GM21390 (cell line): ENCODE data around the gene TBX2.
"Not testable (repeated sequence)": the region's sequence is repeated elsewhere in the genome, so short reads cannot be mapped to it uniquely, and the experiment has no call there.

ENCODE experiments used
- ATAC-seq: cut with Tn5 transposase; IDR thresholded peaks from one replicate; pipeline ENCODE4 v1.9.1; 2021; ENCODE audit not compliant: unreplicated experiment

TBX2 gene

DNA sequence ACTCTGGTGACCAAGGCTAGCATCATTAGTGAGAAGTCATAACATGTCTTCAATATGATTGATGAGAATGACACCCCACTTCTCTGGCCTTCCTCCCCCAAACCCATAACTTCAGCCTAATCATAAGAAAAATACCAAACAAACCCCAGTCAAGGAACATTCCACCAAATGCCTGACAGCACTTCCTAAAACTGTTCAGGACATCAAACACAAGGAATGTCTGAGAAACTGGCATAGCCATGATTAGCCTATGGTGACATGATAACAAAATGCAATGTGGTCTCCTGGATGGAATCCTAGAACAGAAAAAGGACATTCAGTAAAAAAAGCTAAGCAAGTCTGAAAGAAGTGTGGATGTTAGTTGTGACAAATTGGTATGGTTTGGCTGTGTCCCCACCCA lies 27.9 kb downstream of the TBX2 start:
- no peak for ATAC-seq

DNA sequence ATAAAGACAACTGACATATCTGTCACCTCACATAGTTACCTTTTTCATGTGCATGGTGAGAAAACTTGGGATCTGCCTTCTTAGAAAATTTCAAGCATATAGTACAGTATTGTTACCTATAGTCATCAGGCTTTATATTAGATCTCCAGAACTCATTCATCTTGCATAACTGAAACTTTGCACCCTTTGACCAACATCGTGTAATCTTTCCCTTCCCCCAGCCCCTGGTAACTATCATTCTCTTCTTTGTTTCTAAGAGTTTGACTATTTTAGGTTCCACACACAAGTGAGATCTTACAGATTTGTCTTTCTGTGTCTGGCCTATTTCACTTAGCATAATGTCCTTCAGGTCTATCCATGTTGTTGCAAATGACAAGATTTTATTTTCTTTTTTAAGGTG lies 29.6 kb downstream of the TBX2 start:
- ATAC-seq, result no peak

DNA sequence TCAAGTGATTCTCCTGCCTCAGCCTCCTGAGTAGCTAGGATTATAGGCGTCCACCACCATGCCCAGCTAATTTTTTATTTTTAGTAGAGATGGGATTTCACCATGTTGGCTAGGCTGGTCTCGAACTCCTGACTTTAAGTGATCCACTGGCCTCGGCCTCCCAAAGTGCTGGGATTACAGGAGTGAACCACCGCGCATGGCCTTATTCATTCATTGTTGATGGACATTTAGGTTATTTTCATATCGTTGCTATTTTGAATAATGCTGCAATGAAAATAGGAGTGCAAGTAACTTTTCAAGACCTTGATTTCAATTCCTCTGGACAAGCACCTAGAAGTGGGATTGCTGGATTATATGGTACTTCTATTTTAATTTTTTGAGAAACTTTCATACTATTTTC lies 30.2 kb downstream of the TBX2 start:
- not testable (repeated sequence) for ATAC-seq

DNA sequence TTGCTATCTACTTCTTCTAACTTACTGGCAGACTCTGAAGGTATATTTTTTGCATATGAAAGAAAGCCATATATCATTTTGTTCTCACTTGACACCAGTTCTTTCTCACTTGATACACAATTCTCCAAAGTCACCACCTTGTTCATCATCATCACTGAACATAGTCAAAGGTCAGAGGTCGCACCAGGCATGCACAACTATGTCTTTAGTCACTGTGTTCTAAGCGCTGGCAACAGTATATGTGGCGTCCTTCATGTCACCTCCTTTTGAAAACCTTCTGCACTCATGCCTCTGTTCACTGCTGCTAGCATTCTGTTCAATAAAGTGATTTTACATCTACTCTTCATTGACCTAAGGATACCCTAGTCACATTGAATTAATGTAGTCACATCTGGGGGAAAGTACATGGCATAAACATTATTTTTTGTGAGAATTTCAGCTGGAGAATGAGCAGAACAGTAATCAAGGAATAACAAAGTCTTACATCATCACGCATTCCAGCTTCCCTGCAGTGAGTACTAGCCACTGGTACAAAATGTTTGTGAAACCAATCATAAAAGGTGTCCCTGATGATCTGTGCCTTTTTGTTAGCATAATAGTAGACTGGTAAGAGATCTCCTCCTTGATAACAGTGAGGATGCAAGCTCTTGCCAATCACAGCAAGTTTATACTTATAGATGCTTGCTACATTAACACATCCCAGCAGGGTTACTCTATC lies 32.1 kb downstream of the TBX2 start:
- ATAC-seq, result no peak

DNA sequence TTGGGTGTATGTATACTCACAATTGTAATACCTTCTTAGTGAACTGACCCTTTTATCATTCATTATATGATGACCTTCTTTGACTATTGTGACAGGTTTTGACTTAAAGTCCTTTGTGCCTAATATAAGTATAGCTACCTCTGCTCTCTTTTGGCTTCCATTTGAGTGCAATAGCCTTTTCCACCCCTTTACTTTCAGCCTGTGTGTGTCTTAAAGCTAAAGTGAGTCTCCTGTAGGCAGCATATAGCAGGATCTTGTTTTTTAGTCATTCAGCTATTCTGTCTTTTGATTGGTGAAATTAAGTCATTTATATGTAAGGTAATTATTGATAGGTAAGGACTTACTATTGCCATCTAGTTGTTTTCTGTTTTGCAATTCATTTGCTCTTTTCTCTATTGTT lies 36.6 kb downstream of the TBX2 start:
- ATAC-seq, result no peak

- ATAC-seq, result no peak
Measured at GRCh38 chr17:61436995-61437704, 37.5 kb downstream of the TBX2 start.

DNA sequence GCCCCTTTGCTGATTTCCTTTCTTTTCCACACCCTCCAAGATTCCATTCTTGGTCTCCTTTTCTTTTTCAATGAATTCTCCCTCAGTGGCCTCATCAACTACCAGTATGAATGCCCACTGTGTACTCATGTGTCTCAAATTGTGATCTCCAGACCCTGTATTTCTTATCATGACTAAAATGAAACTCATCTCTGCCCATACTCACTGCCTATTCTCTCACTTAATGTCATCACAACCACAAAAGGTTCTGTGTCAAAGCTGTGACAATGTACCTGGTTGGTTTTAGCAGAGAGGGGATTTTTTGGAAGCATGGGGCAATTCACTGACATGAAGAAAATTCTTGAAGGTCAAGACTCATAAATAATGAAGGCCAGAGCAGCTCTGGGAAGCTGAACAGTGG lies 41.1 kb downstream of the TBX2 start:
- ATAC-seq, result no peak

DNA sequence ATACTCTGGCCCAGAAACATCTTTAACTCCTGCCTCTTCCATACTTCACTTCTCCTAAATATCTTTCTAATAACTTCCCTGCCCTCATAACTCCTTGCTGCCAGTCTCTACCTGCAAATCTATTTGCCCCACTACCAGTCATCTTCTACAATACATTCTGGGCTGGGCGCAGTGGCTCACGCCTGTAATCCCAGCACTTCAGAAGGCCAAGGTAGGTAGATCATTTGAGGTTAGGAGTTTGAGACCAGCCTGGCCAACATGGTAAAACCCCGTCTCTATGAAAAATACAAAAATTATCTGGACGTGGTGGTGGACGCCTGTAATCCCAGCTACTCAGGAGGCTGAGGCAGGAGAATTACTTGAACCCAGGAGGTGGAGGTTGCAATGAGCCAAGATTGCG lies 41.9 kb downstream of the TBX2 start:
- not testable (repeated sequence) for ATAC-seq

DNA sequence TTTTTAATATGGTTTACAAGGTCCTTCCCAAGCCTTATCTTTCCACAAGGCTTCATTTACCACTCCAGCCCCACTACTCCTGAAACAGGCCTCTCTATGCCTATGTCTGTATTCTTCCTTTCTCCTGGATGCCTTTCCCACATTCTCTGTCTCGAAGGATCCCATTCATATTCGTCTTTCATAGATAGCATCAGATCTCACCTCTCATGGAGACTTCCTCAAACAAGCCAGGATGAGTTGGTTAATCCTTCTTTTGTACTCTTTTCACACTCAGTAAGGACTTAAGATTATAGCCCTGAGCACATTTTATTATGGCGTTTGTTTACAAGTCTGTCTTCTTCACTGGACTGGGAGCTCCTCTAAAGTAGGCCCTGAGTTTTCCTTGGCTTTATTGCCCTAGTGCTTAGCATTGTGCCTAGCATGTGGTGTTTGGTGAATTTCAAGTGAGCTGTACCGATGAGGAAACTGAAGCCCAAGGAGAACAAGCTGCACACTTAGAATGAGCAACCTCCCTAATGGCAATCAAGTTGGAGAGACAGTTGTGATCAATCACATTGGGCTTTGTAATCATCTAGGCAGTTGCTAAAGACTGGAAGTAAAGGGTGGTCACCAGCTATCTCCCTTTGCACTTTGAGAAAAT lies 42.6 kb downstream of the TBX2 start:
- ATAC-seq, result no peak

DNA sequence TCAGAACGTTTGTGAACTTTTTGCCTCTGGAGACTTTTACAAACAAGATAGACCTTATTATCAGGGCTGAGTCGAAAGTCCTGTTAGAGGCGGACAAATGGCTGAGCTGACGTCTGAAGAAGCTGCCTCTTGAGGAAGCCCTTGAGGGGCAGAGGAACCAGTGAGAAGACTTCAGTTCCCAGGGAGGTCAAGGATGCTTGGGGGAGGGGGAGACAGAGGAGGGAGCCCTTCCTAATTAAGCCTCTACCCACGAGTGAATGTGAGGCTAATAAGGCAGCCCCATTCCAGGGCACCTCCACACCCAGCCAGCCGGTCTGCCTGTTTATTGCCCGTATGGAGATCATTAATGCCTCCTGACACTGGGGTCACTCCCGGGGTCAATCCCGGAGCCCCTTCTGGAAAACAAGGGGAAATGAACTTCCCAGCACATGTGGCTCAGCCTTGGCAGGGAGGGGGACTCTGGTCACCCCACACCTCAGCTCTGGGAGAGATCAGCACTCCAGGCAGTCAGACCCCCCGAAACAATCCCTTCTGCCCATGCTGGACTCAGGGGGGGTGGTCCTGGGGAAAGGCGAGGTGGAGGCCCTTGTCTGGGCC lies 43.3 kb downstream of the TBX2 start:
- ATAC-seq, result no peak

DNA sequence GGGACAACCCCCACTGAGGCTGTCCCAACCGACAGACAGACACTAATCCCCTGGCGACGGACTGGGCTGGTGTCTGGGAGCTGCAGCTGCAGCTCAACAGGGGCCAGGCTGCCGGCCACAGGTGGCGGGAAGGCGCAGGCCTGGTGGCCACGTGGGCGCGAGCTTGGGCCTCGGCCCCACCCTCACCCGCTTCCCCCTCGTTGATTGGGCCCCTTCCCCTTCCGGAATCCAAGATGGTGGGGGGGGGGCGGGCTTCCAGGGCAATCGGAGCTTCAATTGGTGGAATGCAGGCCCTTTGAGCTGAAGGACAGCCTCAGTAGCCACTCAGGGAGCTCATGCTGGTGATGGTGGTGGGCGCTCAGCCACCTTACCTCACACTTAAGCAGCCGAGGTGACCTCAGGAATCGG lies 43.8 kb downstream of the TBX2 start:
- no peak for ATAC-seq

- no peak for ATAC-seq
Measured at GRCh38 chr17:61444075-61444474, 44.4 kb downstream of the TBX2 start.

GRCh38 chr17:61444831-61445230 lies 45.2 kb downstream of the TBX2 start:
- no peak for ATAC-seq

- ATAC-seq, result no peak
Measured at GRCh38 chr17:61447358-61447757, 47.7 kb downstream of the TBX2 start.

DNA sequence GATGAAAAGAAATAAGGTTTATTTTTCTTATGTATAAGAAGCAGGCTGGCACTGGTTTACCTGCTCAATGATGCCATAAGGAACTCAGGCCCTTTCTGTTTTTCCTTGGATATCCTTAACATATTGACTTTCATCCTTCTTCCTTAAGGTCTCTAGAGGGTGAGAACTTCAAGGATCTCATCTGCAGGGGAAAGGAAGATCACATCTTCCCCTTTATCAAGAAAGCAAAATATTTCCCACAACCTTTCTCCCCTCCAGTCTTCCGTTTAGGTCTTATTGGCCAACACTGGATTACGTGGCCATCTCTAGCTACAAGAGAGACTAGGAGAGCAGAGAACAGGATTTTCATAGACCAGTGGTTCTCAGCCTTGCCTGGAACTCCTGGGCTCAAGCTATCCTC lies 48.4 kb downstream of the TBX2 start:
- ATAC-seq, result no peak

DNA sequence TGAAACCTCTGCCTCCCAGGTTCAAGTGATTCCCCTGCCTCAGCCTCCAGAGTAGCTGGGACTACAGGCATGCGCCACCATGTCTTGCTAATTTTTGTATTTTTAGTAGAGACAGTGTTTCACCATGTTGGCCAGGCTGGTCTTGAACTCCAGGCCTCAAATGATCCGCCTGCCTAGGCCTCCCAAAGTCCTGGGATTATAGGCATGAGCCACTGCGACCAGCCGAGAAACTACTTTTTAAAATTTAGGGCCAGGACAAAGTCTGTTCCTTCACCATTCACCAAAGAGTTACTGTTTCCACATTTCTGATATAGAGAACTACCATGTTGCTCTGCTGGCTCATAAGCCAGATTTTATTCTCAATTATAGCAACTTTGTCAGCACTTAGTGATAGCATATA lies 49.5 kb downstream of the TBX2 start:
- ATAC-seq, result not testable (repeated sequence)

GRCh38 chr17:61449707-61450640 lies 50.3 kb downstream of the TBX2 start:
- no peak for ATAC-seq

DNA sequence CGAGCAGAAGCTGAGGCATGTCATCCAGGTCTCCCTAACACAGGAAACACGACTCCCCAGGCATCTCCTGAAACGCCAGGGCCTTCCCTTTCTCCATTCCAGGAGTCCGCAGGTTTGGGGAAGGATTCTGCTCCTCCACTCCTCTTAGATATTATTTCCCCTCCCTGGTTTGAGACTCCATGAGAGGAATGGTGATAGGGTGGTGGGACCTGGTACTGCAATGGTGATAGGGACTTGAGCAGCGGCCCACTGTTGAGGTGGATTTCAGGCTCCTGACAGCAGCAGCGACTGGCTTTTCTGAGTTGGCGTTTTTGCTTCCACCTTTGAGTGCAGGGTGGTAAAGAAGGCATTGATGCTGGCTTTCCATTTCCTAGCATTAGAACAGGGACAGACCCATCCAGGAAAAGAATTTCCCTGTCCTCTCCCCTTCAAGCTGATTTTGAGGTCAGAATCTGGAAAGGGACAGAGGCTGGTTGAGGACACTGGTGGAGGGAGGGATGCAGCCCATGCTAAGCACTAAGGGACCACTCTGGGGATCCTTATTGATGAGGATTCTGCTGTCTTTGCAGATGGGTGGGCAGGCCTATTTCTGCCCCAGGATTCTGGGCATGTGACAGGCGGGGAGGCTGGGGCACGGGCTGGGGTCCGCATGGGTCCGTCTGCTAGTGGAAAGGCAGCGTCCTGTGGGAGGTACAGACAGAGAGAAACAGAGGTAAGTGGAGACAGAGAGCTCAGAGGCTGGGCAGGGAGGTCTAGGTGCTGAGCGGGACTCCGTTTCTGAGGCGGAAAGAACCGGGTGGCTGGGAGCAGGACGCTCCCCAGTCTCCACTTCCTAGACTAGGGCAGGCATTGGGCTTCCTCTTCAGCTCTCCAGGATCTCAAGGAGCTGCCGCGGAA lies 51.2 kb downstream of the TBX2 start:
- no peak for ATAC-seq

DNA sequence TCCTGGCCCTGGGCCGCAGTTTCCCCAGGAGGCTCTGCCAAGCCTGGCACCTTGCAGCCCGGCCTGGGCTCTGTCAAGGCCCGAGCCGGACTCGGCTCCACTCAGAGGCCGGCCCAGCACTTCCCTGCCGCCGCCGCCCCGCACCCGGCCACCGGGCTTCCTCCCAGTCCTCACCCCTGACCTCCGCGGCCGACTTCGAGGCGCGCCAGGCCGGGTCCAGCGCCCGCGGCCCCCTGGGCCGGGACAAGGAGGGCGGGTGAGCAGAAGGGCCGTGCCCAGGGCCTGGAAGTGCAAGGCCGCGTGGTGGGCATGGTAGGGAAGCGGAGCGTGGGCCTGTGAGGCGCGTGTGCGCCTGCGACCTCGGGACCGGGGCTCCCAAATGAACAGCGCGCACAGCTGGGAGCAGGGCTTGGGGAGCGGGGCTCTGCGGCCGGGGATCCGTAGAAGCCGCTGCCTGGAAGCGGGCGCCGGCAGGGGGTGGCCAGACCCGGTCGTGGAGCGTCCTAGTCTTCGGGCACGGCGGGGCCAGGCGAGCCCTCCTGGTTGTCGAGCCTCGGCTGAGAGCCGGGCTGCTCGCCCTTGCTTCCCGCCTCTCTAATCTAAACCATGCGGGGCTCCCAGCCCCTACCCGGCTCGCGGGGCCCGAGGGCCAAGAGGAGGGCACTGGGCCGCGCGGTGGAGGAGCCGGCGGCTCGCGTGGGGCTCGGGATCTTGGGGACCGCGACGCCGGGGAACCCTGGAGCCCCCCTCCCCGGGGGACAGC lies 52.1 kb downstream of the TBX2 start:
- ATAC-seq, result no peak
